ENCODE results near the gene CELSR1.

Gene CELSR1

DNA sequence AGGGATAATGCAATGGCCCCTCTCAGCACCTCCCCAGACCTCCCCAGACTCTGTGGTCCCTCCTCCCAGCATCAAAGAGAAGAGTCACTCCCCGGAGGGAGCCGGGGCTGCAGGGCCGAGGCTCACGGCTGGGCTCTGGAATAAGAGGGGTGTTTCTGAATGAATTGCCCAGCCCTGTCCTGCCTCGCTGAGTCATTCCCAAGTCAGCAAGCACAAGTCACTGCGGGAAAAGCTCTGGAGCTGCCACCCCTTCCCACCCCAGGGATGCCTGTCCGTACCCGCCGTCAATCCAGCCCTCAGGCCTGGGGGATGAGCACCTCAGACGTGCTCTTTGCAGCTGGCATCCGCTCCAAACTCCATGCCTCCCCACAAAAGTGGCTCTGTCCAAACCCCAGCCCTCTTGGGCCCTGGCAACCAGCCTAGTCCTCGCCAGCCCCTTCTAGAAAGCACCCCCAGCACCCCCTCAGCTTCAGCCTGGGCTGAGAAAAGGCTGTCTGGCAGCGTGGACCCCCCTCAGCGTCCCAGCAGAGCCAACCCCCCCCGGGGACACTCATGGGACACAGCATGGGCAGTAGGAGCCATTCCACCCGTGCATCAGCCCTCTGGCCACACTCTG is 22.7 kb downstream of the CELSR1 start:
- peak; percentile 86 for ATAC-seq
- no peak for TF ChIP-seq TCF4 (CRISPR knock-in tag; IDR thresholded peaks at IDR 0.05; ENCODE audit: borderline replicate concordance)
- no peak for TF ChIP-seq TSHZ2 (CRISPR knock-in tag; IDR thresholded peaks at IDR 0.05)
- no peak for TF ChIP-seq ISL1 (CRISPR knock-in tag; IDR thresholded peaks at IDR 0.05)
- no peak for TF ChIP-seq ZNF70 (CRISPR knock-in tag; IDR thresholded peaks at IDR 0.05)
- TF ChIP-seq, protein P1, sequence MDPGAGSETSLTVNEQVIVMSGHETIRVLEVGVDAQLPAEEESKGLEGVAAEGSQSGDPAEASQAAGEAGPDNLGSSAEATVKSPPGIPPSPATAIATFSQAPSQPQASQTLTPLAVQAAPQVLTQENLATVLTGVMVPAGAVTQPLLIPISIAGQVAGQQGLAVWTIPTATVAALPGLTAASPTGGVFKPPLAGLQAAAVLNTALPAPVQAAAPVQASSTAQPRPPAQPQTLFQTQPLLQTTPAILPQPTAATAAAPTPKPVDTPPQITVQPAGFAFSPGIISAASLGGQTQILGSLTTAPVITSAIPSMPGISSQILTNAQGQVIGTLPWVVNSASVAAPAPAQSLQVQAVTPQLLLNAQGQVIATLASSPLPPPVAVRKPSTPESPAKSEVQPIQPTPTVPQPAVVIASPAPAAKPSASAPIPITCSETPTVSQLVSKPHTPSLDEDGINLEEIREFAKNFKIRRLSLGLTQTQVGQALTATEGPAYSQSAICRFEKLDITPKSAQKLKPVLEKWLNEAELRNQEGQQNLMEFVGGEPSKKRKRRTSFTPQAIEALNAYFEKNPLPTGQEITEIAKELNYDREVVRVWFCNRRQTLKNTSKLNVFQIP (CRISPR knock-in tag; IDR thresholded peaks at IDR 0.05; ENCODE audit: borderline replicate concordance, low read depth) = no peak

- TF ChIP-seq, protein P2, sequence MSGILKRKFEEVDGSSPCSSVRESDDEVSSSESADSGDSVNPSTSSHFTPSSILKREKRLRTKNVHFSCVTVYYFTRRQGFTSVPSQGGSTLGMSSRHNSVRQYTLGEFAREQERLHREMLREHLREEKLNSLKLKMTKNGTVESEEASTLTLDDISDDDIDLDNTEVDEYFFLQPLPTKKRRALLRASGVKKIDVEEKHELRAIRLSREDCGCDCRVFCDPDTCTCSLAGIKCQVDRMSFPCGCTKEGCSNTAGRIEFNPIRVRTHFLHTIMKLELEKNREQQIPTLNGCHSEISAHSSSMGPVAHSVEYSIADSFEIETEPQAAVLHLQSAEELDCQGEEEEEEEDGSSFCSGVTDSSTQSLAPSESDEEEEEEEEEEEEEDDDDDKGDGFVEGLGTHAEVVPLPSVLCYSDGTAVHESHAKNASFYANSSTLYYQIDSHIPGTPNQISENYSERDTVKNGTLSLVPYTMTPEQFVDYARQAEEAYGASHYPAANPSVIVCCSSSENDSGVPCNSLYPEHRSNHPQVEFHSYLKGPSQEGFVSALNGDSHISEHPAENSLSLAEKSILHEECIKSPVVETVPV (CRISPR knock-in tag; IDR thresholded peaks at IDR 0.05) = no peak
- TF ChIP-seq PPARA (CRISPR knock-in tag; IDR thresholded peaks at IDR 0.05; ENCODE audit: borderline replicate concordance) = no peak
- TF ChIP-seq TOX (CRISPR knock-in tag; IDR thresholded peaks at IDR 0.05; ENCODE audit: borderline replicate concordance) = no peak
- TF ChIP-seq CSDC2 (CRISPR knock-in tag; IDR thresholded peaks at IDR 0.05) = no peak
- no peak for TF ChIP-seq ZFP30 (CRISPR knock-in tag; IDR thresholded peaks at IDR 0.05)
- no peak for TF ChIP-seq RARB (CRISPR knock-in tag; IDR thresholded peaks at IDR 0.05)
- no peak for TF ChIP-seq SNAI2 (CRISPR knock-in tag; IDR thresholded peaks at IDR 0.05)
- TF ChIP-seq, protein P1 (CRISPR knock-in tag; IDR thresholded peaks at IDR 0.05; ENCODE audit: borderline replicate concordance, low read depth) = no peak
- no peak for TF ChIP-seq CREB5 (CRISPR knock-in tag; IDR thresholded peaks at IDR 0.05; ENCODE audit: low read depth)
- no peak for TF ChIP-seq ISL1 (CRISPR knock-in tag; IDR thresholded peaks at IDR 0.05)
- no peak for TF ChIP-seq GLIS3 (CRISPR knock-in tag; IDR thresholded peaks at IDR 0.05)
- no peak for TF ChIP-seq ZC3H10 (CRISPR knock-in tag; IDR thresholded peaks at IDR 0.05)
- TF ChIP-seq ZNF565 (CRISPR knock-in tag; conservative IDR thresholded peaks at IDR 0.05; ENCODE audit: low read depth) = no peak
- no peak for TF ChIP-seq OSR1 (CRISPR knock-in tag; IDR thresholded peaks at IDR 0.05)
- no peak for TF ChIP-seq ESRRG (CRISPR knock-in tag; IDR thresholded peaks at IDR 0.05)
- TF ChIP-seq ZNF70 (CRISPR knock-in tag; IDR thresholded peaks at IDR 0.05) = no peak
- TF ChIP-seq, protein P3, sequence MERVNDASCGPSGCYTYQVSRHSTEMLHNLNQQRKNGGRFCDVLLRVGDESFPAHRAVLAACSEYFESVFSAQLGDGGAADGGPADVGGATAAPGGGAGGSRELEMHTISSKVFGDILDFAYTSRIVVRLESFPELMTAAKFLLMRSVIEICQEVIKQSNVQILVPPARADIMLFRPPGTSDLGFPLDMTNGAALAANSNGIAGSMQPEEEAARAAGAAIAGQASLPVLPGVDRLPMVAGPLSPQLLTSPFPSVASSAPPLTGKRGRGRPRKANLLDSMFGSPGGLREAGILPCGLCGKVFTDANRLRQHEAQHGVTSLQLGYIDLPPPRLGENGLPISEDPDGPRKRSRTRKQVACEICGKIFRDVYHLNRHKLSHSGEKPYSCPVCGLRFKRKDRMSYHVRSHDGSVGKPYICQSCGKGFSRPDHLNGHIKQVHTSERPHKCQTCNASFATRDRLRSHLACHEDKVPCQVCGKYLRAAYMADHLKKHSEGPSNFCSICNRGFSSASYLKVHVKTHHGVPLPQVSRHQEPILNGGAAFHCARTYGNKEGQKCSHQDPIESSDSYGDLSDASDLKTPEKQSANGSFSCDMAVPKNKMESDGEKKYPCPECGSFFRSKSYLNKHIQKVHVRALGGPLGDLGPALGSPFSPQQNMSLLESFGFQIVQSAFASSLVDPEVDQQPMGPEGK (CRISPR knock-in tag; IDR thresholded peaks at IDR 0.05; ENCODE audit: borderline replicate concordance) = no peak
- TF ChIP-seq ZNF8 (CRISPR knock-in tag; IDR thresholded peaks at IDR 0.05) = no peak
- TF ChIP-seq BACH2 (CRISPR knock-in tag; IDR thresholded peaks at IDR 0.05; ENCODE audit: borderline replicate concordance) = no peak
- ATAC-seq = no peak
Observed at GRCh38 chr22:46513908-46514550, 23.4 kb downstream of the CELSR1 start.
